HG02981 (cell line): ENCODE measurements around the gene OPCML.

Experiments
- ATAC-seq: cut with Tn5 transposase; IDR thresholded peaks from one replicate; pipeline ENCODE4 v1.9.1; 2021; ENCODE audit warnings: mild to moderate bottlenecking, moderate library complexity; ENCODE audit not compliant: unreplicated experiment

OPCML gene

GRCh38 chr11:132961453-132961852 lies 570.8 kb downstream of the OPCML start:
- no peak for ATAC-seq

DNA sequence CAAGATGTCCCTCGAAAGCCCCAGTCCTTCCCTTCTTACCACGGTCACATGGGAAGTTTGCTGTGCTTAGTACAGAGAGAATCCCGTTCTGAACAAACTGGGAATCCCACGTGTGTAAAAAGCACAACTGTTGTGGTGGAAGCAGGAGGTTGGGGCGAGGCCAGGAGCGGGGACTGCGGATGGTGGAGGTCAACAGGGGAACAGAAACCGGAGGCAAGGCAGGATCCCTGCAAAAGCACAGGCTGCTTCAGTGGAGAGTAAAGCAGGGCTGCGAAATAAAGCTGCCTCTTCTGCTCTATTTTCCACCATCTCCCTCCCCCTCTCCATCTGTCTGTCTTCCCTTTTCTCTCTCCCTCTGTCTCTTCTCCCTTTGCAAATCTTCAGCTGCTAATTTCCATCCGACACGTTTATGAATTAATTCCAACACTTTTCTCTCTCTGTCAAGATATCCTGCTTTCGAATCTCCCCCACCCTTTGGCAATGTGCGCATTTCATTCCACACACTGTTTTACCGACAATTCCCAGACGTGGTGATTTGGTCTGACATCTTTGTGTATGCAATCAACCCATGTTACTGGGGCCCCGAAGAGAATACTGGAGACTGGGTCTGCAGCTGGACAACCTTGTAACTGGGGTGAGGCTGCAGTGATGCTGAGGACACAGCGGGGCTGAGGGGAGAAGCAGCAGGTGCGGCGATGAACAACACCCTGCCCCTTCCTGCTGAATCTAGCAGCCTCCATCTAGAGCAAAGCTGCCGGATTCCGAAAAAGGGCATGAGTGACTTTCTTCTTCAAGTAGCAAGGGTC lies 571.8 kb downstream of the OPCML start:
- ATAC-seq: no peak

DNA sequence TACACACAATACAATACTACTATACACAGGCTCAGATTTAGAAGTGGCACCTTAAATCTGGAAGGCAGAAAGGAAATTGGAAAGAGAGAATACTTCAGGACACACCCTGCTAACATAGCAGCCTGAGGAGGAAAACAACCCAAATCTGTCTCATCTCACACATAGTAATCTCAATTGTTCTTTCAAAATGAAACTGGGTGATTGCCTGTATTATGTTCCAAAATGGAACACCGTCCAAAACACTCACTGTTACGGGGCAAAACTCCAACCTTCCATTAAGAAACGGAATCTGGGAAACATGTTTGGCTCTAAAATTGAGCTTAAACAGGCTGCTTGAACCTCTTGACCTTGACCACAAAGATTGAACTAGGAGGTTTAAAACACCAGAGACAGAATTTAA lies 572.6 kb downstream of the OPCML start:
- no peak for ATAC-seq

DNA sequence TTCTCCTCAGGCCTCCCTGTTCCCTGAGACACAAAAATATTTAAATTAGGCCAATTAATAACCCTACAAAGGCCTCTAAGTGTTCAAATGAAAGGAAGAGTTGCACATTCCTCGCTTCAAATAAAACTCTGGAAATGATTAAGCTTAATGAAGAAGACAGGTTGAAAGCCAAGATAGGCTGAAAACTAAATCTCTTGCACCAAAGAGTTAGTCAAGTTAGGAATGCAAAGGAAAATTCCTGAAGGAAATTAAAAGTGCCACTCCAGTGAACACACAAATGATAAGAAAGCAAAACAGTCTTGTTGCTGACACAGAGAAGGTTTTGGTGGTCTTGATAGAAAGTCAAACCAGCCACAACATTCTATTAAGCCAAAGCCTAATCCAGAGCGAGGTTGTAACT lies 574.4 kb downstream of the OPCML start:
- no peak for ATAC-seq

- no peak for ATAC-seq
Observed at GRCh38 chr11:132948252-132948651, 584.0 kb downstream of the OPCML start.

- no peak for ATAC-seq
Observed at GRCh38 chr11:132944569-132944944, 587.7 kb downstream of the OPCML start.

- no peak for ATAC-seq
Observed at GRCh38 chr11:132943706-132944568, 588.4 kb downstream of the OPCML start.

- no peak for ATAC-seq
Observed at GRCh38 chr11:132943357-132943705, 589.0 kb downstream of the OPCML start.

DNA sequence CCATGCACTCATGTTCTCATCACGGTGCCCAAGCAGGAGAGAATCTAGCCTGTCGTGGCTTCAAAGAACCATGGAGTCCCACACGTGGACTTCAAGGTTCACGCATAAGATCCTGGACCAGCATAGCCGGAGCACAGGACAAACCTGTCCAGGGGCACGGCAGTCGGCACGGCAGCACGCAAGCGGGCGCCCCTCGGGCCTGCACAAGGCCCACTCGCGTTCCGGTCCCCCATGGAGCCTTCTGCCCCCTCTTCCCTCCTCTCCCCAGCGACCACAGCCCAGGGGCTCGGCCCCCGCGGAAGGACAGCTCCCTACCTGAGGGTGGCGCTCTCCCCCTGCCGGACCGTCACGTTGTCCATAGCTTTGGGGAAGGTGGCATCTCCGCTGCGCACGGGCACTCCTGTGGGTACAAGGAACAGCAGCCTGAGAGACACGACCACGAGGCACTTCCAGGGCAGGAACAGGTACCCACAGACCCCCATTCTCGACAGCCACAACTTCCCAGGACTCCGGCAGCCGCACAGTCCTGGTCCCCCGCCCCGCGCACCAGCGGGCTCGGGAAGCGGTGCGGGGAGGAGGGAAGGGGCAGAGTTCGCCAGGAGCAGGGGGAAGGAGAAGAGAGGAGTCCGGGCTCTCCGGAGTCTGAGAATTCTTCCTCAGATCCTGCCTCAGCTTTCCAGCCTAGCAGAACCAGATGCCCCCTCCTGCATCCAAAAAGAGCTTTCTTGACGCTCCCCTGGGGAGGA lies 589.5 kb downstream of the OPCML start:
- ATAC-seq: no peak

DNA sequence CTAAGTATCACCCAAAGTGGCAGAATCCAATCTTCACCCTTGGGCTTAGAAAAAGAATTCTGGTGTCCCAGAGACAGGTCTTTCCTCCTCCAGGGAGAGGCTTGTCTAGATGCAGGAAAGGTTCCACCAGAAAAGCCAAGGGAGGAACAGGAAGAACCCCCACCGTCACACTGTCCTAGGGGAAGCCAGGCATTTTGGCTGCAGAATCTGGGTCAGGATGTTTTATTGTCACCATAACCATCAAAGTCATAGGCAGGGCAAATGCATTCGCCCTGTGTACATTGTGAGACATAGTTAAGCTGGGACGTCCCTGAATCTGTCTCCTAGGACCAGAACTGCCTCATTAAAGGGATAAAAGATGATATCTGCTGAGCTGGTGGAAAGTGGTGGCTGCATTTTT lies 590.5 kb downstream of the OPCML start:
- no peak for ATAC-seq

GRCh38 chr11:132941024-132941646 lies 591.2 kb downstream of the OPCML start:
- ATAC-seq: no peak

GRCh38 chr11:132937016-132937415 lies 595.3 kb downstream of the OPCML start:
- no peak for ATAC-seq

DNA sequence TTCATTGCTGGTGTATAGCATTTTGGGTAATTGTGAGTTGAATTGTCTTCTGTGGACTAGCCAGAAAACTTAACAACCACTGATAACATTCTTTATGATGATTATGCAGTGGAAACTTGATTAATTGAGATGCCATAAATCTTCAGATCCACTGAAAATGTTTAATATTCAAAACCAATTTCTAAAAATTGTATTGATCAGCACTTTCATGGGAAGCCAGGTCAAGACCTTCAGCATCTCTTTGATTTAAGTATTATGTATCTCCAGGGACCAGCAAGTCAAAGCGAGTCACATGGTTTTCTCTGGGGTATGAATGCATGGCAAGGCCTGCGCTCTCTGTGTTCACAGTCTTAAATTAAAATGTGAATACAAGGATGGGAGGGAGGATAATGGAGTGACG lies 596.9 kb downstream of the OPCML start:
- no peak for ATAC-seq

- ATAC-seq: no peak
Observed at GRCh38 chr11:132933703-132934102, 598.6 kb downstream of the OPCML start.

GRCh38 chr11:132925825-132926469 lies 606.4 kb downstream of the OPCML start:
- no peak for ATAC-seq

DNA sequence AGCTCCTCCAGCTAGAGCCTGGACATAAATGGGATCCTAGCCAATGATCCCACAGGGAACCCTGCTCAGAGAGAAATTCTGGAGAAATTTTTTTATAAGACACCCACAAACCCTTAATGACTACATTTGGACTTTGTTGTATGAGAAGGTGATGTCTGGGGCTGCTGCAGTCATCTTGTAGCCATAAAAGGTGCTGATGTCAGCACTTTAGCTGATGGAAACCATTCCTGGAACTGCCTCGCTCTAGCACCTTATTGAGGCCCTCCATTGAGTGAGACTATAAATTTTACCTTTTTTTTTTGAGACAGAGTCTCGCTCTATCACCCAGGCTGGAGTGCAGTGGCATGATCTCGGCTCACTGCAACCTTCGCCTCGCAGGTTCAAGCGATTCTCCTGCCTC lies 610.7 kb downstream of the OPCML start:
- ATAC-seq: no peak

DNA sequence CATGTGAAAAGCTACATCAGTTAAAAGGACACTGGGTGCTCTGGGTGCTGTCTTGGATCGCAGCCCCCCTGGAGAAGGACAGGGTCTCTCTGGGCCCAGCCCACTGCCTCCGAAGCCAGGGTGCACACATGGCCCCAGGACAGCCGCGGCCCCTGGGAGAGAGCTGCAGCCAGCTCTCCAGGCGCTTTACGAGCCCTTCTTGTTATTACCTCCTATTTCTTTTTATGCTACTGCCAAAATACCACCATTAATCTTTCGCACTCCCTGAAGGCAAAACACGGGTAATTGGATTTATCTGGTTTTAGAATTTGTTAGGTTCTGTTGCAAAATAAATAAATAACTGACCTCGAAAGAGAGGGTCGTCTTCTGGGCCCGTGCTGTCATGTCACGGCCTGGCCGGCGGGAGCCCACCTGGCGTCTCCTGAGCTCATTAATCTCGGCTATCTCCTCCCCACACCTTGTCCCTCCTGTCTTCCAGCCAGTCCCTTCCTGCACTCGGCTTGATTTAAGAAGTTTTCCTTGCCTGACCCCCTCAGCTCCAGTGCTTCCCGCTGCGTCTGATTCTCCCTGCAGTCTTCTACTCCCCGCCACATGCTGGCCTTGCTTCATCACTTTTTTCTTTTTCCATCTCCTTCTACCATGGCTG lies 611.7 kb downstream of the OPCML start:
- ATAC-seq: no peak

DNA sequence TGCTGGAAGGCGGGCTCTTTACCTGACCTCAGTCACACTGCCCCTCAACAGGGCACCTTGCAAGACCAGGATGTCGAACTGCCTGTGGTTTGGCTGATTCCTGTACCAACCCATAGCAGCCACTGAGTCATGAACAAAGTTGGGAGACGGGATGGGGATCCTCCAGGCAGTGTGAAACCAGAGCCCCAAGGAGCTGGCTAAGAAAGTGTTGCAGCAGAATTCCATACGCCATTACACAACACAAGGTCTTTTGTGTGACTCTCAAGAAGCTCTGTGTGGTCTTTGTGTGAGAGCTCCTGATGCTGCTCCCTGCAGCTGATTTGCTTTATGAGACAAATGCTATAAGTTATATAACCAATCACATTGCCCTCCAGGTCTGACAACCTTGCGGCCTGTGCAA lies 617.7 kb downstream of the OPCML start:
- no peak for ATAC-seq

DNA sequence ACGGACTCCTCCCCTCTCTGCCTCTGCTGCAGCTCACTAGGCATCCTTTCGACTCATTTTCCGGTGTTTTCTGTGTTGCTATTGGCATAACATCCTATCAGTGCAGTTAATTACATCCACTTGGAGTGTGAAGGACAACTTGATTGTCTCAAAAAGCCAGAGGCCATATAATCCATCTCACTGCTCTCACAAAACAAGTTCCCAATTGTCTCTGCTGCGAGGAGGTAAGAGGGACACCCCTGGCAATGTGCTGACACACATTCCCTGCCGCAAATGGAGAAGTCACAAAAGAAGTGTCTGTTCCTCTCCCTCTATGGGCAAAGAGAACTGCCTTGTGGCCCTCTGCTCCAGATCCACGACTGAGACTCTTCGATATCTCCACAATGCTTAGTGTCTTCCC lies 618.4 kb downstream of the OPCML start:
- ATAC-seq: no peak

- ATAC-seq: no peak
Observed at GRCh38 chr11:132913295-132913694, 619.0 kb downstream of the OPCML start.
